ENCODE results near the gene CRYGB.

DNA sequence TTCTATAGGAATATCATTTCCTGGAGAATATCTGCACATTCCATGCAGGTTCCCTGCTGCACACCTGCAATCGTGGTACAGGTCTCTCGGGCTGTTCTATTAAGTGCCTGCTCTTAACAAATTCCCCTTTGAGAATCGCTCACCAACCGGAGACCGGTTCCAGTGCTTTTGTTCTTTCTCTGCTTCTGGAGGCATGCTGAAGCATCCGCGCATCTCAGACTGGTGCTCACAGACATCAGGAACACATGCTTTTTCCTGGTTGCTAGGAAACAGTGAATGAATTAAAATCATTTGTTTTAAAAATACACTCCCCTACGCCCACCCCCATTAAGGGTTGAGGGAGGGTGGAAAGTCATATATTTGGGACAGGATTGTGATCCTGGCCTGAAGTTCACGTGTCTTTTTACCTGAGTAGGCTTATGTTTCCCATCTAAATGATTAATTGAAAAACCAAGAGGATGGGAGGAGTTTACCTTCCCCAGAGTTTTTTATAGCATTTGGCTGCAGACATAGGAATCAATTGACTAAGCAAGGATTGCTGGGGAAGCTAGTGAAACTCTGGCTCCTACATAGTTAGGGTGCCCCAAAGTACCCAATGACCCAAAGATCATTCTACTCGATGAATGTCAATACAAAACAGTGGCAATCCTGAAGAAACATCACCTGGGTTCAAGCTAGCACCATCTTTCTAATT is 44.0 kb upstream of the CRYGB start, which contains the start of gene C2orf80:
- TF ChIP-seq, protein P1, sequence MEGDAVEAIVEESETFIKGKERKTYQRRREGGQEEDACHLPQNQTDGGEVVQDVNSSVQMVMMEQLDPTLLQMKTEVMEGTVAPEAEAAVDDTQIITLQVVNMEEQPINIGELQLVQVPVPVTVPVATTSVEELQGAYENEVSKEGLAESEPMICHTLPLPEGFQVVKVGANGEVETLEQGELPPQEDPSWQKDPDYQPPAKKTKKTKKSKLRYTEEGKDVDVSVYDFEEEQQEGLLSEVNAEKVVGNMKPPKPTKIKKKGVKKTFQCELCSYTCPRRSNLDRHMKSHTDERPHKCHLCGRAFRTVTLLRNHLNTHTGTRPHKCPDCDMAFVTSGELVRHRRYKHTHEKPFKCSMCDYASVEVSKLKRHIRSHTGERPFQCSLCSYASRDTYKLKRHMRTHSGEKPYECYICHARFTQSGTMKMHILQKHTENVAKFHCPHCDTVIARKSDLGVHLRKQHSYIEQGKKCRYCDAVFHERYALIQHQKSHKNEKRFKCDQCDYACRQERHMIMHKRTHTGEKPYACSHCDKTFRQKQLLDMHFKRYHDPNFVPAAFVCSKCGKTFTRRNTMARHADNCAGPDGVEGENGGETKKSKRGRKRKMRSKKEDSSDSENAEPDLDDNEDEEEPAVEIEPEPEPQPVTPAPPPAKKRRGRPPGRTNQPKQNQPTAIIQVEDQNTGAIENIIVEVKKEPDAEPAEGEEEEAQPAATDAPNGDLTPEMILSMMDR (IDR thresholded peaks at IDR 0.05), result no peak
- no peak for TF ChIP-seq POLR2A (IDR thresholded peaks at IDR 0.05)

Measured in gastroesophageal sphincter (tissue), 3 donors.